Hematopoietic multipotent progenitor cell (in vitro differentiated cells): ENCODE measurements around the gene ADGRA3. TPM values are rescaled to one million over a fixed set of nuclear protein-coding genes. Genes with fewer than 3 reads are reported as not detected.

Experiments used
- DNase-seq, 3 donors: peaks; one replicate each; pipeline ENCODE4 v3.0.0-alpha.2; 2011 to 2015; ENCODE audit warnings: low read depth in 2 of 3, low spot score in 2 of 3
- total RNA-seq: library from RNA; depleted of rRNA; stranded (reverse); fragments of >200 nt; gene quantifications from one replicate; pipeline ENCODE4 v1.2.3, GENCODE V29; 2012

The ADGRA3 gene
- total RNA-seq, 1 donor, result 13.7 TPM

- DNase-seq, result no peak
Measured at GRCh38 chr4:22454955-22455354, 60.9 kb downstream of the ADGRA3 start.

DNA sequence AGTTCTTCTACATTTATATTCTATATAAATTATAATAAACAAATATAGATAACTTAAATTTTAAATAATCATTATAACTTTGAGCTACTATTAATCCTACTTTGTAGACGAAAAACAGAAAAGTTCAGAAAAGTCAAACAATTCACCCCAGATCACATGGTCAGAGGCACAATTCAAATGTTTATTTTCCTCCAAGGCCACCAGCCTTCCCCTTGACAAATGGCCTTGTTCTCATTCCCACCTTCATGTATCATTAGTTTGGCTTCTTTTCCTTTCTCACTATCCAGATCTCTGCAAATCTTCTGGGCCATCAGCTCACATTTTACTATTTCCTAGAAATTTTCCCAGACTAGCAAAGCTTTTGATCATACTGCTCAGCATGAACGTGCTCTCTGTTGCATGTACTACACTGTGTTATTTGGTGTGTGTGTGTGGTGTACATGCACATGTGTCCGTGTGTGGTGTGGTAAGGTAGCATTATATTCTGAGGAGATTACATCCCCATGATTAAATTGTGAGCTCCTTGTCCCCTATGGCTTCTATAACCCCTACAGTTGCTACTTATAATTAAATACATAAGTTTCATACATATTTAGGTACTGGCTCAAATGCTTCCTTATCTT is 61.5 kb downstream of the ADGRA3 start:
- DNase-seq, result no peak

GRCh38 chr4:22444813-22445212 is 71.1 kb downstream of the ADGRA3 start:
- DNase-seq, result no peak

DNA sequence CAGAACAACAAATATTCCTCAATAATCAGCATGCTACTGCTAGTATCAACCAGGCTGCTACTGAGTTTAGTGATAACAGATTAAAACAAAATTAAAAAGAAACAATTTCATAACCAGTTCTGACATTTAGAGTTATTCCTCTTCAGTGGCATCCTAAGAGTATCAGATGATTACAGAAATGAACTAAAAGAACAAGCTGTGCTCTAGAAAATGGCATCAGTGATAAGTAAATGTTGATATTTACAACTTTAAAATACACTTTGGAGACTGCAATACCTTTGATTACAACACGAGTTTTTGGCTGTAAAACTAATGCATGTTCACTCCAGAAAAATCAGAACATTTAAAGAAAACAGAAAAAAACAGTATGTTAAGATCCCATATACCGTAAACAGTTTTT is 72.9 kb downstream of the ADGRA3 start:
- no peak for DNase-seq

- no peak for DNase-seq
Measured at GRCh38 chr4:22440999-22441398, 74.9 kb downstream of the ADGRA3 start.

- no peak for DNase-seq
Measured at GRCh38 chr4:22439947-22440346, 75.9 kb downstream of the ADGRA3 start.

DNA sequence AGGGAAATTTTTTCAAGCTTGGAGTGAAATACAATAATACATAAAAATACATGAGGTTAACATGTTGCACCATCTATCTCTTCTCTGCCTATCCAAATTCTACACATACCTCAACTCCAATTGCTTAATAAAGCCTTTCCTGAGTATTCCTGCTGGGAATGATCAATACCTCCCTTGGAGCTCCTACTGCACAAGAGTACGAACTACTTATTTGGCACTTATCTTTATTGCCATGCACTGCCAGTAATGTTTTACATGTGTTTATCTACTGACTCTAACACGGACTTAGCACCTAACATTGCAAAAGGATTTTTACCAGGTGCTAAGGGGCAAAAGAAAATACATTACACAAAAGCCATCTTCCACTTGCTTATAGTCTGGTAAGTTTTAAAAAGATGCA is 80.2 kb downstream of the ADGRA3 start:
- DNase-seq, result no peak

DNA sequence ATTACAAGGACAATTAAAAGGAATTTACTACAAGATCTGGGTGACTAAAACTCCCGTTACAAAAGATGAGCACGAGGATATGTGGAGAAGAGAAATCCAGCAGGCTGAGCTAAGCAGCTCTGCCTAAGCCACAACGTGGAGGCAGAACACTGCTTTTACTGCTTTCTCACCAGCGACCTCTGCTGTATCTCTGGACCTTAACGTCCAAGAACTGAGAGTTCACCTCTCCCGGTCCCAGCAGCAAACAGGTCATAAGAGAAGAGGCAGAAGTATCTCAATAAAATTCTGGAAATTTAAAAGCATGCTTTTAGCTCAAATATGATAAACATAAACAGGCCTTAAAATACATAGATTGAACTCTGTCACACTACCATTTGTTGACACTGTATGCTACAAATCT is 81.0 kb downstream of the ADGRA3 start:
- DNase-seq, result peak in 2 of 3 donors; percentile 26 to 46

GRCh38 chr4:22430626-22431025 is 85.2 kb downstream of the ADGRA3 start:
- DNase-seq, result no peak

DNA sequence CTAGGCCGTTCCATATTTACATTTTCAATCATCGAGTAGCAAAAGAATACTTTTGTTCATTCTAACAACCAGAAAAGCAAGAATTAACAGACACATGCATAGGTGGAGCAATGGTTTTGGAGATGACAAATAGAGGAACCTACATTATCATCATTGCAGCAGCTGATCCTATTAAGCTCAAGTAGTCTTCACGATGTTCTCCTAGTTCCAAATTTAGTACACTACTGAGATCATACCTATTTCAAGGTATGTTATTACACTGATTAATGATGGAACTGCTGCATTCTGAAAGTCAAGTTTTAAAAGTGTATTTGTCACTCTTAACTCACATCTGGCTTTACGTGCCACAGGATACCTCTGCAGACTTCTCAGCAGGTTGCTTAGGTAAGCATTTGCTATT is 87.4 kb downstream of the ADGRA3 start:
- no peak for DNase-seq

DNA sequence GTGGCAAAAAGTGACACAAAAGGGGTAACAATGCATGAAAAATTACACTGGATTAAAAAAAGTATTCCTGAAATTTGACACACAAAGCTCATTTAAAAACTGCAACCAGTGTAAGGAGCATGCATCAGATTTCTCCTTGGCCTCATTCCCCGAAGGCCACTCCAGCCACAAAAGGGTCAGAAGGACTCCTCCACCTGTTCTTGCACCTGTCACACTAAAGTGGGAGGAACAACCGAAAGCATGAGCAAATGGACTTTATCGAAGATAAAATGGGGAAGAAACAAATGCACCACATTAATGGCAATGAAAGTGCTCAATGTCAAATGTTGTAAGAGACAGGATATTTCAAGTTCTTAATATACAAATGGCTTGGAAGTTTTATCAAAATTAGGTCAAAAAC is 88.2 kb downstream of the ADGRA3 start:
- no peak for DNase-seq

- DNase-seq, result no peak
Measured at GRCh38 chr4:22420291-22420690, 95.6 kb downstream of the ADGRA3 start.

DNA sequence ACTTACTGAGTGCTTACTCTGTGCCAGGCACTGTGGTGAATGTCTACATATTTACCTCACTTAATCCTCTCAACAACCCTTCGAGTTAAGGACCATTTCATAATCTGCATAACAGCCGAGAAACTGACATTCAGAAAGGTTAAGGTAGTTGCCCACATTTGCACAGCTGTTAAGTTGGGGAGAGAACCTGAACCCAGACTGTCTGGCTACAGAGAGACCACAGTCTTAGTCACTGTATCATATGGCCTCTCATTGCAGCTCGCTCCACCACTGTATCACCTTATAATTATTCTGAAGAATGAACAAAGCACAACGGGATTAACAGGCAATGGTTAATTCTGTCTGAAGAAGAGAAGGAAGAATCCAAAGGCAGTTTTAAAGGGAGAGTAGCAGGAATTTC is 98.5 kb downstream of the ADGRA3 start:
- no peak for DNase-seq

DNA sequence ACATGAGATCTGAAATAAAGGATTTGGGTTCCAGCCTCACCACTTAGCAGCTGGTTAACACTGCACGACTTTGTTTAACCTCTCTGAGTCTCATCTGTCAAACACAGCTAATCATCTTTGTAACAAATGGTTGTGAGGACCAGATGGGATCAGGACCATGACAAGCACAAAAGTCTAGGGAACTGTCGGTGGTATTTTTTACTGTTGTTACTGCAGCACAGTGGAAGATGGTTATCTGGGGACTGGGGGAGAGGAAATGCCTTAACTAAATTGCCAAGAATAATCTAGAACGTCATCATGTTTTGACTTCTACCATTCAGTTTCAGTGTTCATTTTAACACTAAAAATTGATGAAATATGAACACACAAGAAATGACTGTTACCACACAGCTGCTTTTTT is 99.5 kb downstream of the ADGRA3 start:
- peak in 1 of 3 donors; percentile 24 for DNase-seq

DNA sequence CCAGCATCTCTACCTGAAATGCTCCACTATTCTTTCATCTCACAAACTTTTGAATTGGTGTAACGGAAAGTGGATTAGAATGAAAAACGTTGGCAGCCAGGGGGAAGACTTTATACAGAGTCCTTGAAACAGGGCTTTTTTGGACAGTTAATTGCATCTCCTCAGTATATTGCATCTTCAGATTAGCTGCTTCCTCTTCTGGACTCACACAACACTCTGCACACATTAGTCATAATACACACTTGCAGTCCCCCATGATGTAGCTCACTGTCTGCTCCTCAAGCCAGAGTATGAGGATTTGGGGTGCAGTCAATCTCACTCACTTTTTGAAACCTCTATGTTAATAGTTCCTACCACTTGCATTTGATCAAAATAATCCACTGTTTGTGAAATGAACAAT is 101.0 kb downstream of the ADGRA3 start:
- no peak for DNase-seq

GRCh38 chr4:22413471-22413870 is 102.4 kb downstream of the ADGRA3 start:
- DNase-seq, result no peak

GRCh38 chr4:22412013-22412412 is 103.9 kb downstream of the ADGRA3 start:
- no peak for DNase-seq

DNA sequence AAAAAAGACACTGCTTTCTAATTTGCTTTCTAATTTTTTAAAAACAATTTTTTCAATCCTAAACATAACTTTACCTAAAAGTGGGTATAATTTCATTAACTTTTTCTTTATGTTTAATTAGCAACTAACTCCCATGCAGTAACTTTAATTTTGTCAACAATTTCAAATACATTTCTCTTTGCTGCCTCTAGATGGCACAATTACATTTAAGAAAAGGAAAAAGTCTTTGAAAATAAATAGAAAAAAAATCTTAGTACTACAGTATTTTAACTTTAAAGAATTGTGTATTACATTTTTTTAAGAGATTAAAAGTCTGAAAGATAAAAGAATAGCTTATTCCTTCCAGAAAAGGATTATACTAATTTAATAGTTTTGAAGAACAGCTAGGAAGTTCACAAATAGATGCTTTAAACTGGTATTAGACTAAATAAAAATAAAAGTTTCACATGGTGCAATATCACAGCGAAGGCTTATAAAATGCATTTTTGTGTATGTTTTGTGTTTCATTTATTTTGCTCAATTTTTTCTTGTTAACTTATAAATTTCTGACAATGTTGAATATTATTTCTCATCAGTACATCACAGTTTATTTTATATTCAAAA is 105.1 kb downstream of the ADGRA3 start:
- peak in 1 of 3 donors; percentile 66 for DNase-seq

DNA sequence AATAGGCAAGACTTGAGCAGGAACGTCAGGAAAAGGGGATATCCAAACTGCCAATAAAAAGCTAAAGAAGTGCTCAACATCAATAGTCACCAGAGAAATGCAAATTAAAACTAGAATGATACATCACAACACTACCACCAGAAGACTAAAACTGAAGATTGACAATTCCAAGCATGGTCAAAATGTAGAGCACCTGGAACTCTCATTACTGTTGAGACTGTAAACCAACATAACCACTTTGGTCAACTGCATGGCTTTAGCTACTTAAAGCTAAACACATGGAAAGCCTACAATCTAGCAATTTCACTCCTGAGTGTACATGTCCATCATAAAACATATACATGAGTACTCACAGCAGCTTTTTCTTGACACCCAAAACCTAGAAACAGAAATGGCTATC is 107.4 kb downstream of the ADGRA3 start:
- no peak for DNase-seq

- no peak for DNase-seq
Measured at GRCh38 chr4:22407361-22407760, 108.5 kb downstream of the ADGRA3 start.

DNA sequence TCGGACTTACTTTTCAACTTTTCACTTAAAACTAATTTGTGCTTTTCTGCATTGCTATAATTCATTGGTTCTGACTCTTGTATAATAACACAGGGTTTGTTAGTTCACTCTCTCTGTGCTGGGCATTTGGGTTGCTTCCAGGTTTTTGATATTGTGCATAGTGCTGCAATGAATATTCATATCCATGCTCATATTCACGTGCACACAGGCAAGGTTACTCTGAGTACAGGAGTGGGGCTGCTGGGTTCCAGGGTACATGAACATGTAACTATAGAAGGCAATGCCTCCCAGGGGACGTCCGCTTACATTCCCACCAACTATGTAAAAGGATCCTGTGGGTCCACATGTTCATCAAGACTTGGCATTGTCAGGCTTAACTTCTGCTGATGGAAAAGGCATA is 117.2 kb downstream of the ADGRA3 start:
- DNase-seq, result no peak

GRCh38 chr4:22391551-22391950 is 124.3 kb downstream of the ADGRA3 start:
- no peak for DNase-seq
